Tongue (tissue), 2 donors: ENCODE measurements around the gene DDX31. TPM values are rescaled to one million over a fixed set of nuclear protein-coding genes. Genes with fewer than 3 reads are reported as not detected.

Experiments
- DNase-seq: peaks from one replicate; pipeline ENCODE4 v3.0.0-alpha.2; 2015
- total RNA-seq: library from RNA; depleted of rRNA; stranded (reverse); fragments of >200 nt; gene quantifications from one replicate; pipeline ENCODE4 v1.2.3, GENCODE V29; 2014

The DDX31 gene
- total RNA-seq, 1 donor from 2014 or later = 11.2 TPM

DNA sequence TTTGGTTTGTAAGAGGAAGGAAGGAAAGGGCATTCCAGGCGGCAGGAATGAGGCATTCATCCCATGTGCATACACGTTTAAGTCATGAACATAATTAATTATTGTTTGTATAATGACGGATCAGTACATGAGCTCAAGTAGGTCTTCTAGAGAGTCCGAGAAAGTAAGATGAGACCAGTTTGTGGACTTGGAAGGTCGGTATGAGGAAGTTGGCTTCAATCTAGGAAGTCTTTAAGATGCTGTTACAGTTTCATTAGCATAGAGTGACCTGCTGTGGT, 2.6 kb upstream of the DDX31 start:
- no peak for DNase-seq

DNA sequence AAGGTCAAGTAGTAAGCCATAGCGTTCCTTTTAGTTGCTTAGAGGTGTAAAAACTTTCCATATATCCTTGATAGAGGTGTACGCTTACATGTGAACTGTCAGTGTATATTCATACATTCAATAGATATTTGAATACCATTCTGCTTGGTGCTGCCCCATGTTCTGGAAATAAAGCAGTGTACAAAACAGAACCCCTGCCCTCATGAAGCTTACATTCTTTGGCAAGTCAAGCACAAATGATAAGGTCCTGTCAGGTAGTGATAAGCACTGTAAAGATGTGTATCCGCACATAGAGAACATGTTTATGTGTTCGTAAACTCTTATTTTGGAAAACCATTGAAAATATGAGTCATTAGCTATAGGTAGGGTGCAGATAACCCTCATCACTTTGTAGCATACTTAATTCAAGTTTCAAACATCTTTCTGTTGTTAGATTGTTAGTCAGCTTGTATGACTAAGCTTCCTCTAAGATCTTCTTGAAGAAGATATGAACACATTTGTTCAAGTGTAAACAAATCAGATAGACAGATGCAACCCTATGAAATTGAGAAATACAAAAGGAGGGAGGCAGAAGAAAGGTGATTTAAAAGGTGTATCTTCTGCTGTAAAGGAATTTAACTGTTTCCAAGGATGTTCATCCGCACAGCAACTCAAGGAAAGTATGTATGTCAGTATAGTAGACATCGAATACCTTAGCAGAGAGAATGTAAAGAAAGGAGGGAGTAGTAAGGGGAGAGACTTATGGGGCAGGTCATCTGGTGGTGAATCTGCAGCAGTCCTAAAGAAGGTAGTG, 2.0 kb upstream of the DDX31 start:
- DNase-seq = no peak

DNA sequence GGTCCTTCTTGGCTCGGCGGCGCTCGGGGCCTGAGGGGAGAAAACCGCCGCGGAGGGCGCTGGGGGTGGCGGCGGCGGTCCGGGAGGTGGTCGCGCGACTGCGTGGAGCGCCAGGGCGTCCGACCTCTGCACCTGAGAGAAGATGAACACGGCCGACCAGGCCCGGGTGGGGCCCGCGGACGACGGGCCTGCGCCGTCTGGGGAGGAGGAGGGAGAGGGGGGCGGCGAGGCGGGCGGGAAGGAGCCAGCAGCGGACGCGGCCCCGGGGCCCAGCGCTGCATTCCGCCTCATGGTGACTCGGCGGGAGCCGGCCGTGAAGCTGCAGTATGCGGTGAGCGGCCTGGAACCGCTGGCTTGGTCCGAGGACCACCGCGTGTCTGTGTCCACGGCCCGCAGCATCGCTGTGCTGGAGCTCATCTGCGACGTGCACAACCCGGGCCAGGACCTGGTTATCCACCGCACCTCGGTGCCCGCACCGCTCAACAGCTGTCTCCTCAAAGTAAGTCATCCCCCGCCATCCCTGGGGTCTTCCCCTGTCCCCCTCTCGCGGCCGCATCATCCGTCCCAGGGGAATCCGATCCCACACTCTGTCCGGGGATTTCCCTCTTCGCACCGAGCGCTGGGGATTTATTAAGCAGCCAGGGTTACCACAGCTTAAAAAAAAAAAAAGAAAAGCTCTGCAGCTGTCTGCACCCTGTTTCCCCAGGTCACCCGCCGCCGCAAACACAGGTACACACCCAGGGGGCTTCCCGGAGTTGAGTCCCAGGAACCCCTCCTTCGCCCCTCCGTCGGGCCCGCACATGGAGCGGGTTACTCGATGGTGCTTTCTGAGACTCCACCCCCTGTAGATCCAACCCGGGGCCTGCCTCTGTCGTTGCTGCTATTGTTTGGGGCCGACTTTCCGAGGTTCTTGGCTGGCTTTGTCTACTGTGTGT, 941 bp upstream of the DDX31 start, which contains the start of gene GTF3C4:
Gene GTF3C4 (plus strand): TSS at position 8 of the 935 bp plus-strand sequence. CDS start 135 bp downstream, at position 143.
- DNase-seq = peak; percentile 33

DNA sequence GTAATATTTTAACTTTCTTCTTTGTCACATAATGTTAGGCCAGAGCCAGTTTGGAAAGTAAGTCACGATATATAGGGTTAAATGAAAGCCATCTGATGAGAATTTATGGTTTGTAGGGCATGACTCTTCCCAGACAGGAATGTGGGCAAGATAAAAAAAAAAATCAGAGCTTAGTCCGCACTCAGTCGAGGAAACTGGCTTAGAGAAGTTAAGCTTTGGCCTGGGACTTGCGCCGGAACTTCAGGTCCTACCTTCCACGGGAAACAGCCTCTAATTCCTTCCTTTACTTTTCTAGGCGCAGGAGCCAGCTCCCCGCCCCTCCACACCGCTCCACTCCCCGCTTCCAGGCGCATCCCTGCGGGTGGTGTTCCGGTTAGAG, 475 bp downstream of the DDX31 start:
- no peak for DNase-seq

DNA sequence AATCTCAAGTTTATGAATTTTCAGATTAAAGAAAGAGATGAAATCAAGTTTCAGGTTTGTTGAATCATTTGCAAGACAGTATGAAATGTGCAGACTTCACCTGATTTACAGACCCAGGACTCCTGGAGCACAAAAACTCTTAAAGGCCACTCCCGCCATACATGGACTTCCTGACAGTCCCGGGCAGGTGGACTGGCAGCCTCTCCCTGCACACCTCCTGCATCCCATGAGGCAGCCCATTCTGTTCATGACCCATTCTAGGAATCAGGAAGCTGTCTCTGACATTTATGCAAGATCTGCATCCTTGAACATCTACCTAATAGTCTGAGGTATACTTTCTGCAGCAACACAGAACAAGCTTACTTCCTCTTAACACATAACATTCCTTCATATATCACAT, 5.9 kb downstream of the DDX31 start:
- no peak for DNase-seq

DNA sequence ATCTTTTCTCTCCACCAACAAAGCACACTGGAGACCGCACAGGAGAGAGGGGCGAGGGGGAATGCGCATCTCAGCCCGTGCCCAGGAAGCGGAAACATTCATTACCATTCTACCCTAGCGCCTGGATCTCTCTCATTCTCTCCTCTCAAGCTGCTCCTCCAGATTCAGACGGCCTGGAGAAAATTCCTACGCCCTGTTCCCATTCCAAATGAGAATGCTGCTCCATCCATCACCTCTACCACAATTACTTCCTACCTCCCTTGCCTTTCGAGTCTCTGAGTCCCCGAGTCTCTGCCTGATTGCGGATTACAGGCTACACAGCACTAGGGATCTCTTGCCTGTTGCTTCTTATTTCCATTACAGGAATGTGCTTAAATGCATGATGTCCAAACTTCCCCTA, 6.7 kb downstream of the DDX31 start:
- DNase-seq = no peak

DNA sequence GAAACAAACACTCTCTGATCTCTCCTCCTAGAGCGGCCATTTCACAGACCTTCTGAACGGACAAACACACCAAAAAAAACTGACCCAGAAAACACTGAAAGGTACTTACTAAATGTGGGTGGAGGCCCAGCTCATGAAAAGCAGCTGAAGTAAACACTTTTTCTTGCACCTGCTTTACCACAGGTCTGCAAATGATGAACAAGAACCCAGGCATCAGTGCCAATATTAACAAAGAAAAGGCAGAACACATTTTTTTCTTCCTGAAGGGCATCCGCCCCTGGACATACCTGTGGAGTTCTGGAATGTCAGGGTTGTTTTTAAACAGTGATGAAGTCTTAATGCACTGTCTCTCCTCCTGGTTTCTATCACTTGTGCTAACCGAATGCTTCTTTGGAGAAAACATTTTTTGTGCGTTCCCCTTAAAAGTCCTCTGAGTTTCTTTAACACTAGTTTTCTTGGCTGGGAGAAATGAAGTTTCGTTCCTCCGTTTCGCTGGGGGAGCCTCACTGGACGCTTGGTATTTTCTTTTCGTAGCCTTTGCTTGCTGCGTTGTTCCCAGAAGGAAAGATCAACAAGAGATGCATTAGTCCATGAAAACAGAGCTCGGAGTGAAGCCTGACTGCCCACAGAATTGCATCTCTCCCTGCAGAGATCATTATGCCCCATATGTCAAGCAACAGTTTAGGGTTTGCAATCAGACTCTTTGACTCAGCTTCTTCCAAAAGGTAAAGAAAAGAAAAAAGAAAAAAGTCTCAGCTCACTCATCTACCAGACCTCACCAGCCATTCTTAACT, 7.4 kb downstream of the DDX31 start:
- DNase-seq = no peak

DNA sequence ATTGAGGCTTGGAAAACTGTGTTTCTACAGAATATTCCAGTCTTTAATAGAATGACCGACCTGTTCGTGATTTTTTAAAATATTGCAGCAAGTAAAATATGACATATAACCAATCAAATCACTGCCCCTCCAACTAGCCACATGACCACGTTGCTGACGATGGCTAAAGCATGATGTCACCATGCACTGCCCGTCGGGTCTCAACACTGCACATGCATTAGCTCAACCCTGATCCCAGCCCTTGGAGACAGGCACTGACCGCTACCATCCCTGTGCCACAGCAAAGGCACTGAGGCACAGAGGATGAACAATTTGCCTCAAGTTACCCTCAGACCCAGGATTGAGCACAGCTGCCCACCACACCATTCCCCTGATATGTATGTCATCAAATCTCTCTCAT, 13.5 kb downstream of the DDX31 start:
- no peak for DNase-seq

DNA sequence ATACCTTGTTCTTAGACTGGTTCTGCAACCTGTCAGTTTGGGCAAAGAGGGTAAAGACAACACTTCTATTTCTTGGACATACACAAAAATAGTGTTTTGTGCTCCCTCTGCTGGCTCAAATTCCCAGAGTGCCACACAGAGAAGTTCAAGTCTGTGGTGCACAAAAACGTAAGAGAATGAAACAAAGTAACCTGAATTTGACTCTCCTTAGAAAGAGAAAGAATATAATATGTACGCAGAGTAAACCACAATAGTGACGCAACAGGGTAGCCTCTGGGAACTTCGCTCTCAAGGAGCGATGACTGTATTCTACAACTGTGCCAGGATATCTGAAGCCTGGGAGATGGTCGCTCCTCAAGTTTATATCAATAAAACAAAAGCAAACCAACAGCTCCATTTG, 18.5 kb downstream of the DDX31 start:
- DNase-seq = peak; percentile 28

DNA sequence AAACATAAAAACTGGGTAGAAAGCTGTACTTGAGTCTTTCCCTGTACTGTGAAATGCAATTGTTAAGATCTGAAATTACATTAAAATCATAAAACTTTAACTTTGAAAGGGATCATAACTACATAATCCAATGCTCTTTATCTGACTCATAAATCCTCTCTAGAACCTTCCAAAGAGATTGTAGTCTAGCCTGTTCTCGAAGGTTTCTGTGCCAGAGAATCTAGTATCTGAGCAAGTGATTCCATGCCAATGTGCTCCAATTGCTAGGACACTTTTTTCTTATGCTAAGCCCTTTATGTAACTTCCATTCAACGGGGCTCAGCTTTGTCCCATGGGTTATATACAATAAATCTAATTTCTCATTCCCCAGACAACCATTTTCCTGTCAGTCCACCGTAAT, 21.1 kb downstream of the DDX31 start:
- no peak for DNase-seq

DNA sequence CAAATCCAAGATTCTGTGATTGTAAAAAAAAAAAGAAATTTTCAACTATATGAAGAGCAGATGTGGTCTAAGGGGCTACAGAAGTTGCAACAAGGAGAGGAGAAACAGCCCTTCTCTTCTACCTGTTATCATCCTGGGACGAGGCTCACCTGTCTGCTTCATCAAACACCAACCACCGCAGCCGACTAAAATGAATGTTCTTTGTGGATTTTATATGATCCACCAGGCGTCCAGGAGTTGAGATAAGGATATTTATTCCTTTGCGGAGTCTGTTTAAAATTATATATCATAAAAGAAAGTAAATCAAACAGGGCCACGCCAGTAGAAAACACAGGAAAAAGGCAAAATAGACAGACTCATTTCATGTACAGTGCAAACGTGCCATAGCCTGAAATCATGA, 21.5 kb downstream of the DDX31 start:
- DNase-seq = no peak

DNA sequence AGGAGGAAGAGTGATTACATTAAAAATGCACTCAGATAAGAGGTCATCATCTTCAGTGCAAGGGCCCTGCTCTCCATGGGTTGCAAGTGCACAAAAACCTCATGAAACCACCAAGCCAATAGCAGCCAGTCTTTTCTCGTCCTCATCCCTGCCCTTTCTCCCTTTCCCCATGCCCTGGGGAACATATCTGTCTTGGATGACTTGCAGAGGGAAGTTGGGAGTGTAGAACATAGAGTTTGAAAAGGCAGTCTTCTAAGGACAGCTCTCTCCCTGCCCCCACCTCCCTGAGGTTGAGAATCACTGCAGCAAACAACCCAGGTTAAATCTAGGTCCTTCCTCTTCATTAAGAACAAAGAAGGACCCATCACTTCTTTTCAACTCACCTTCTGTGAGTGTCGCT, 22.0 kb downstream of the DDX31 start:
- DNase-seq = no peak

DNA sequence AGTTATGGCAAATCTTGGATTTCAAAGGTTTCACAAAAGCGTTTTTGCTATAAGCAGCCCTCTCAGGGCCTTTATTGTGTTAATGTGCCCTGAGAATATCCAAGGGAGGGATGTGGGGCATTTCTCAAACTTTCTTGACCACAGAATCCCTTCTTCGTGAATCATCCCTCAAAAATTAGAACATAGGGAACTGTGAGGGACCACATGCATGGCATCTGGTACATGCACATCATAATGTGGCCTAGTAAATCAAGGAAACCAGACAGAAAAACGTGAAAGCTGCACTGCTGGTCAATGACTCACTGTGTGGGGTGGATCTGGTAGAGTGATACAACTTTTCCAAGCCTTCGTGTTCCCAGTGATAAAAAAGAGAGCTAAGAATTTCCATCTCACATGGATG, 22.4 kb downstream of the DDX31 start:
- no peak for DNase-seq

DNA sequence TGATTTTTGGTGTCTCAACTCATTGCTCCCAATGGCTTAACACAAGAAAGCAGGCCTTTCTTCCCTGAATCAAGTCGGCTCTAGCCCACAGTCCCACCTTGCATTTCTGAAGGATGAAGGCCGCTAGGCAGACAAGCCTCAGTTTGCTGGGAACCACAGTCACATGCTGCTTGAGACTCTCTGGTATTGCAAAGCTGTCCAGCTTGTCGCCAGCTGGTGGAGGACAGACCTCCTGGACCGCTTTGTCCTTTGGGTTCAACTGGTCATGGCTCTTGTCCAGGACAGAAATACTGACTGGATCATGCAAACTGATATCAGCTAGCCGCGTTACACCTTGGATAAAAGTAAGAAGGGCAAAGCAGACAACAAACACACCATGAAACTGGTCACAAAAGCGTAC, 23.1 kb downstream of the DDX31 start:
- DNase-seq = no peak

DNA sequence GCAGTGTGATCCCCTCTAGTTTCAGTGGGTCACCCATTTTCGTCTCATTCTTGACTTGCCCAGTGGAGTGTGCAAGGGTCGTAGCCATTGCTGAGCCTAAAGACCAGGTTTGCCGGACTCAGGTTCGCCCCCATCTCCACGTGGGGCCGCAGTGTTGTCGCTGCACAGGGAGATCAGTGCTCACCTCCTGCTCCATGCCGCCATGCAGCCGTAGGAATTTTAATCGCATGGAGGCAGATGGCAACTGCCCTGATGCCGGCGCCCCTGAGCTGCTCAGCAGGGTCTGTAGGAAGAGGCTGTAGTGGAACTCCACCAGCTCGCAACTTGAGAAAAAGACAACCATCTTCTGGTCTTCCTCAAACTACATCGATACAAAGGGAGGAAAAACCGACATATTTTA, 24.1 kb downstream of the DDX31 start:
- DNase-seq = no peak

DNA sequence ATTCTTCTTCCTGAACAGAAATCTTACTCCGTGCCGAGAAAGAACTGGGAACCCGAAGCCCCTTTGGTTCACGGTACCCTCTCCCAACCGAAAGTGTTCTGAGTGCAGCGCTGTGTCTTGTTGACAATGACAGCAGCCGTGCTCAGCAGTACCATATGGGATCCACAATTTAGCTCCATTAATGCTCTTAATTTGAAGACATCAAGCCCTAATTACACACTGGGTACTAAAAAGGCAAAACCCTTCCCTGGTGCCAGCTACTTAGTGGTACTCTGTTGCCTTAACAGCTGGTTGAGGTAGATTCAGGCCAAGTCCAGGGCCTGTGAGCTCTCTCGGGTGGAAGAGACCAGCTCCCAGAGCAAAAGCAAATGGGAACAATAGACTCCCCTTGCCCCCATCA, 24.5 kb downstream of the DDX31 start:
- no peak for DNase-seq

DNA sequence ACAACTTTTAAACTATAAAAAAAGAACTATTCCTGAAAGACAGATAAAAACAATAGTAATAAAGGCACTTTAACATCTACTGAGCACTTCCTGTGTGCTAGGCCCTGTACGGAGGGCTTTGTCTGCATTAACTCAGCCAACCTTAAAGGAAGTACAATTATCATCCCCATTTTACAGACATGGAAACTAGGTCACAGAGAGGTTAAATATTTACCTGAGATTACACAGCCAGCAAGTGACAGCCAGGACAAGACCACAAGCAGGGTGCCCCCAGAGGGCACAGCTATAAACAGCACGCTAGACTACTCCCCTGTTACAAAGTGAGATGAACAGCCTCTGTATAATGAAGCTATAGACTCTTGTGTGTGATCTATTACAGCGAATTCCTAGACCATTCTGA, 25.5 kb downstream of the DDX31 start:
- DNase-seq = no peak

DNA sequence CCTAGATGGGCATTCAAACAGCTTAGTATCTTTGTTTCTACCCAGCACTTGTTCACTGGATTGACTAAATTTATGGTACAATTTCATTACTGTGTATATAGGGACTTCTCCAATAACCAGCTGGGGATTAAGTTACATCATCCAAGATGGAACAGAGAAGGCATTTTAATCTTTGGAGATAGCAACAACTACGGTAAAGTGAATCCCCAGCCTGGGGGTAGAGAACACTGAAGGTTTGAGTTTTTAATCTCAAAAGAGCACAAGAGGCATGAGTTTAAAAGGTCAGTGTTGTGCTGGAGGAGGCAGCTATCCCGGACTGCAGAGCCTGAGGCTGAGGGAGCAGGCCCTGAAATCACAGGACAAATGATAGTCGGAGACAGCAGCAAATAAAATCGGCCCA, 28.6 kb downstream of the DDX31 start:
- no peak for DNase-seq

DNA sequence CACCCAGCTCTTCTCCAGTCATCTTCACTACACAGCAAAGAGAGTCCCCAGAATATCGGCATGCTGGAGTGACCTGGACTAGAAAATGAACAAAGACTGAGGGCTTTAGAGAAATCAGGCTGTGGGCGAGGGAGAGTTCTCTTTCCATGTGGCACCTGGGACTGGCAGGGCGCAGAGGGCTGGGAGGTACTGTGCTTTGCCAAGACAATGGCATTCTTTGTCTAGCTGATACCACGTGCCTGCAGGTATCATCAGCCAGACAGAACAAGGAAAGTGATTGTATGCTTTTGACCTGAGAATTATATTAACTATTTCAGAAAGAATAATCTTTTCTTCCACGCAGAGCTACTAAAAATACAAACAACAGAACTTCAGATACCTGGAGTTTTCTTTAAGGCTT, 30.5 kb downstream of the DDX31 start:
- DNase-seq = no peak

DNA sequence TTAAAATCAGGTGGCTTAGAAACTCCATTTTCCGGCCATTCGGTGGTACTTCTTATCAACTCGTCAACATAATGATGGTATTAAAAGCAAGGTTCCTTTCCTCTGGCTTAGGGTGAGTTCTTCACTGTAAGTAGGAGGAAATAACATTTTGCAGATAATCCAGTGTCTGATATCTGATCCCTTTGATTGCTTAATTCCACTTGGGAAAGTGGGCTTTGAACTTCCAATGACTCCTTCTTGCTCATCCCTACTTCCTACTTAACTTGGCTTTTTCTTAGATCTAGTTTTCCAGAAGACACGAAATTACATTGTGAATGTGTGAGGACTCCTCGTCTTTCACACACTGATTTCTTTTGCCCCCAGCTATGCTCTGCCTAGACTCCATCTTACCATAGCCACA, 31.5 kb downstream of the DDX31 start:
- no peak for DNase-seq

DNA sequence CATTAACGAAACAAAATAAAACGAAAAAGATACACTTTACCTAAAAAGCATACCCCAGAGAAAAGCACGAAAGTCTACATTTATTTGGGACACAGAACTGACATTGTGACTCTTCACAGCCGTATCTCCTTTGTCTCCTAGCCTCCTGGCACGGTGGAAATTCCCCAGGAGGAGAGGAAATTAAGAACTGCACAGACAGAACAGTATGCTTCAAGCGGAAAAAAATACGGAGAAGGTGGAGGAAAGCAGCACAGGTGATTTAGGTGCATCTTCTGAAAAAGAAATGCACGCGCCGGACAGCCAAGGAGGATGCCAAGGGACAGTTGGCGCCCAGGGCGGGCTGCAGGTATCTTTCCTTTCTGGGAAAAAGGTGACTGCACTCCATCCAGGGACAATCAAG, 32.0 kb downstream of the DDX31 start:
- DNase-seq = no peak

DNA sequence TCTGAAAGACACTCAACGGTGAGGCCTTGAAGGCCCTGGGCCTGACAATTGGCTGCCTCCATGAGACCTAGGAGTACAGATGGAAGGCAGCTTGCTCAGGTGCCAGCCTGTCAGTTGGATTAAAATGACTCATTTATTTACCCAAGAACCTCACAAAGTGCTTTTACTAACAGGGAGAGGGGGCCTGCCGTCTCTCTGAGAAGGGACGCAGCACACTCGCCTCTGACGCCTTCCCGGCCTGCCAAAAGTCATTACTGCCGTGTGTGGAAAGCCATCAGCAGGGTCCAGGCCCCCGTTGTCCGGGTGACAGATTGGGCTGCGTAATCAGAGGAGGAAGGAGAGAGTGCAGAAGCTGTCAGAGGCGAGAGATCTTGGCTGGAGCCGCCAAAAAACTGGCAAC, 32.4 kb downstream of the DDX31 start:
- peak; percentile 8 for DNase-seq

DNA sequence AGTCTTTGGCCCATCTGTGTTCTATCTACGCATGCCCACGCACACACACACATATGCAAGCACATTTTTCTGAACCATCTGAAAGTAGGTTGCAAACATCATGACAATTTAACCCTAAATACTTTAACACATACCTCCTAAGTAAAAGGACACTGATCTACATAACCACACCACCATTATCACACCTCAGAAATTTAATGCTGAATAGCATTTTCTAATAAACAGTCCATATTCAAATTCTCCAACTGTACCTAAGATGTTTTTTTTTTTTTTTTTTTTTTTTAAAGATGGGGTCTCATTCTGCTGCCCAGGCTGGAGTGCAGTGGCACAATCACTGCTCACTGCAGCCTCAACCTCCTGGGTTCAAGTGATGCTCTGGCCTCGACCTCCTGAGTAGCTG, 35.5 kb downstream of the DDX31 start:
- DNase-seq = no peak
